Neuronal stem cell (in vitro differentiated cells): ENCODE results near the gene STIP1.

ENCODE experiments used
- DNase-seq: peaks from one replicate; pipeline ENCODE4 v3.0.0-alpha.2; 2013; ENCODE audit warnings: low spot score
- H2AFZ ChIP-seq: one replicate; pipeline ENCODE4 v1.6.1; 2013; ENCODE audit warnings: mild to moderate bottlenecking, low read length, inconsistent platforms
- H2AK5ac ChIP-seq: 2 replicates; pipeline ENCODE4 v1.6.1; 2013; ENCODE audit warnings: low read depth, mild to moderate bottlenecking, inconsistent platforms, low read length, moderate library complexity, mixed read lengths
- H2BK120ac ChIP-seq: 2 replicates; pipeline ENCODE4 v1.6.1; 2013; ENCODE audit warnings: low read depth, mild to moderate bottlenecking, inconsistent platforms, low read length, moderate library complexity, mixed read lengths
- H2BK12ac ChIP-seq: one replicate; pipeline ENCODE4 v1.6.1; 2013; ENCODE audit warnings: low read length, inconsistent platforms
- H2BK15ac ChIP-seq: 2 replicates; pipeline ENCODE4 v1.6.1; 2013; ENCODE audit warnings: mild to moderate bottlenecking, low read length, inconsistent platforms, mixed read lengths
- H2BK5ac ChIP-seq: one replicate; pipeline ENCODE4 v1.6.1; 2013; ENCODE audit warnings: inconsistent platforms, mild to moderate bottlenecking, low read length, moderate library complexity
- H3K14ac ChIP-seq: one replicate; pipeline ENCODE4 v1.6.1; 2013; ENCODE audit warnings: low read length, inconsistent platforms
- H3K18ac ChIP-seq: 2 replicates; pipeline ENCODE4 v1.6.1; 2013; ENCODE audit warnings: low read length, inconsistent platforms
- H3K23ac ChIP-seq: 2 replicates; pipeline ENCODE4 v1.6.1; 2013; ENCODE audit warnings: low read depth, mild to moderate bottlenecking, mixed read lengths, low read length, inconsistent platforms; ENCODE audit not compliant: poor library complexity
- H3K27ac ChIP-seq: replicated peaks from 3 replicates; pipeline ENCODE4 v1.5.1; 2013; ENCODE audit warnings: low read length, inconsistent platforms
- H3K27me3 ChIP-seq, 3 experiments: 2 replicates each; pipeline ENCODE4 v1.6.1; 2013; ENCODE audit warnings: low read length in 3 of 3, mild to moderate bottlenecking in 2 of 3, inconsistent platforms in 1 of 3, low read depth in 1 of 3, mixed read lengths in 1 of 3, moderate library complexity in 1 of 3; ENCODE audit not compliant: control insufficient read depth in 3 of 3, insufficient read depth in 3 of 3
- H3K36me3 ChIP-seq, 2 donors: replicated peaks in 1 of 2; 2 replicates each; pipeline ENCODE4 v1.6.1; 2013; ENCODE audit warnings: low read length in 2 of 2; ENCODE audit not compliant: control insufficient read depth in 2 of 2, insufficient read depth in 2 of 2
- H3K4ac ChIP-seq: 2 replicates; pipeline ENCODE4 v1.6.1; 2013; ENCODE audit warnings: inconsistent platforms, mild to moderate bottlenecking, low read length, moderate library complexity
- H3K4me1 ChIP-seq, 2 donors: 1 replicate in 1 of 2; 2 replicates in 1 of 2; pipeline ENCODE4 v1.6.1; 2013; ENCODE audit warnings: low read length in 2 of 2, low read depth in 1 of 2; ENCODE audit not compliant: control insufficient read depth in 2 of 2, insufficient read depth in 1 of 2
- H3K4me2 ChIP-seq: one replicate; pipeline ENCODE4 v1.6.1; 2013; ENCODE audit warnings: mild to moderate bottlenecking, low read length, inconsistent platforms; ENCODE audit not compliant: insufficient read depth, poor library complexity, severe bottlenecking
- H3K4me3 ChIP-seq, 2 donors: 2 replicates each; pipeline ENCODE4 v1.5.1; 2013; ENCODE audit warnings: low read length in 2 of 2, mild to moderate bottlenecking in 2 of 2, inconsistent platforms in 1 of 2, moderate library complexity in 1 of 2
- H3K79me1 ChIP-seq: one replicate; pipeline ENCODE4 v1.6.1; 2013; ENCODE audit warnings: low read depth, mild to moderate bottlenecking, inconsistent platforms, low read length, moderate library complexity
- H3K9ac ChIP-seq: one replicate; pipeline ENCODE4 v1.6.1; 2013; ENCODE audit warnings: mild to moderate bottlenecking, low read depth, low read length, inconsistent platforms; ENCODE audit not compliant: poor library complexity
- H3K9me3 ChIP-seq, 2 donors: replicated peaks in 1 of 2; 2 replicates each; pipeline versions ENCODE3 to v1.6.1; 2013; ENCODE audit warnings: low read length in 2 of 2, mild to moderate bottlenecking in 2 of 2, inconsistent platforms in 1 of 2, low read depth in 1 of 2, mixed read lengths in 1 of 2, moderate library complexity in 1 of 2; ENCODE audit not compliant: control insufficient read depth in 2 of 2, insufficient read depth in 1 of 2
- H4K8ac ChIP-seq: one replicate; pipeline ENCODE4 v1.6.1; 2013; ENCODE audit warnings: low read depth, mild to moderate bottlenecking, inconsistent platforms, low read length, moderate library complexity
- H4K91ac ChIP-seq: one replicate; pipeline ENCODE4 v1.6.1; 2013; ENCODE audit warnings: low read length, low read depth, mild to moderate bottlenecking, inconsistent platforms; ENCODE audit not compliant: poor library complexity
- WGBS, 2 donors: extraction: QIAGEN DNeasy Blood & Tissue Kit; methylation state at CpG; one replicate each; pipeline ENCODE4 v1.1.7; 2013; ENCODE audit warnings: missing lambda C conversion rate in 2 of 2, mixed read lengths in 1 of 2; ENCODE audit not compliant: insufficient read length in 2 of 2, insufficient replicate concordance in 1 of 2; ENCODE audit errors: extremely low coverage in 2 of 2; 5-methylcytosine and 5-hydroxymethylcytosine counted together

The STIP1 gene

DNA sequence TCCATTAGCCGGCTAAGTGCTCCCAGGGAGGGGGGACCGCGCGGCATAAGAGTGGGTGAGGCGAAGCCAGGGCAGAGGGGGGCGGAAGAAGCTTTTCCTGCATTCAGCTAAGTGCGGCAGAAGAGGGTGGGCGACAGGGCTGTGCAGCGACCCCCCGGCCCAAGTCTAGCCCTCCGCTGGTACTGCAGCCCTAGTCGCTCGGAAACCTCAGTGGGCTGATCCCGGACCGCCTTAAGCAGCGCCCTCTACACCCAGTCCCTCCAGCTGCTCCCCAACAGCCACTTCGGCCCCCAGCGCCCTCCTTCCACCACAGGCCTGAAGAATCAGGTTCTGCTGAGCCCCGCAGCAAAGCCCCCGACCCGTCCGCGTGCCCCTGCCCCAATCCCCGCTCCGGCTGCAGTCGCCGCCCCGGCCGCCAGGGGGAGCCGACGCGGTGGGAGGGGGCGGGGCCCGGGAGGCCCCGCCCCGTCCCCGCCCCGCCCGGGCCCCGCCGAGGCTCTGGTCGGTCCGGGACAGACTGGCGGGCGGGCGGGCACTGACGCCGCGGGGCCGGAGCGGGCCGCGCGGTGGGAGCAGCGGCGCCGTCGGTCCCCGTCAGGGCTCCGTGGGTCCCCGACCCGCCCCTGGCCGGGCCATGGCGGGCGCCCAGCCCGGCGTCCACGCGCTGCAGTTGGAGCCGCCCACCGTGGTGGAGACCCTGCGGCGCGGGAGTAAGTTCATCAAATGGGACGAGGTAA lies 65.2 kb downstream of the STIP1 start, which contains the start of gene PLCB3:
PLCB3 (plus strand) TSS at position 515 of the 737 bp plus-strand sequence; CDS start at position 635, 120 bp downstream.
- Histone ChIP-seq H2BK15ac (peak within 1 kb of the TSS; percentile 98), H3K23ac (peak within 1 kb of the TSS; percentile 86), H3K4ac (peak within 1 kb of the TSS; percentile 56), H2BK12ac (peak within 1 kb of the TSS; percentile 11), H3K9me3 (no peaks in the 10 kb centered on the region), H2BK120ac (peak within 1 kb of the TSS; percentile 90), H3K4me3 (peak within 1 kb of the TSS; percentile 70 to 89), H4K8ac (peak within 1 kb of the TSS; percentile 49), H3K36me3 (peaks cover 3 to 22% of the 10 kb centered on the region in 2 donors), H3K9ac (peak within 1 kb of the TSS; percentile 88), H3K18ac (peak within 1 kb of the TSS; percentile 98), H2AFZ (peak within 1 kb of the TSS; percentile 97), H2AK5ac (peak within 1 kb of the TSS; percentile 91), H3K27me3 (no peaks in the 10 kb centered on the region), H4K91ac (peak within 1 kb of the TSS; percentile 59), H3K27ac (no peak within 1 kb of the TSS), H3K4me2 (peak within 1 kb of the TSS; percentile 95), H3K4me1 (peaks cover 16 to 35% of the 10 kb centered on the region in 2 donors), H3K79me1 (peaks cover under 1% of the 10 kb centered on the region), H3K14ac (no peak within 1 kb of the TSS), H2BK5ac (peak within 1 kb of the TSS; percentile 83)
- WGBS, 2 donors: no CpG with 5 or more reads among the region's 75 CpGs
- peak; percentile 76 for DNase-seq

GRCh38 chr11:64251753-64252002 lies 65.7 kb downstream of the STIP1 start:
- H3K9ac ChIP-seq: peak overlapping the region; percentile 84
- no CpG with 5 or more reads among the region's 18 CpGs for WGBS, 2 donors
- H3K4ac ChIP-seq: no peak overlapping the region
- peak overlapping the region; percentile 88 for H3K18ac ChIP-seq
- no peaks in the 10 kb centered on the region for H3K27me3 ChIP-seq
- H4K91ac ChIP-seq: no peak overlapping the region
- peaks cover 6 to 27% of the 10 kb centered on the region in 2 donors for H3K36me3 ChIP-seq
- H3K4me2 ChIP-seq: peak overlapping the region; percentile 95
- H4K8ac ChIP-seq: no peak overlapping the region
- no peaks in the 10 kb centered on the region for H3K79me1 ChIP-seq
- H2BK5ac ChIP-seq: no peak overlapping the region
- H3K27ac ChIP-seq: no peak overlapping the region
- peak overlapping the region; percentile 97 for H2AFZ ChIP-seq
- H3K4me1 ChIP-seq: peaks cover 16 to 35% of the 10 kb centered on the region in 2 donors
- H2BK12ac ChIP-seq: no peak overlapping the region
- H3K9me3 ChIP-seq: no peaks in the 10 kb centered on the region
- no peak overlapping the region for H3K14ac ChIP-seq
- no peak overlapping the region for H2BK120ac ChIP-seq
- no peak overlapping the region for H2BK15ac ChIP-seq
- peak overlapping the region; percentile 91 for H2AK5ac ChIP-seq
- H3K4me3 ChIP-seq: peak overlapping the region; percentile 70 to 89
- DNase-seq: no peak
- H3K23ac ChIP-seq: no peak overlapping the region

DNA sequence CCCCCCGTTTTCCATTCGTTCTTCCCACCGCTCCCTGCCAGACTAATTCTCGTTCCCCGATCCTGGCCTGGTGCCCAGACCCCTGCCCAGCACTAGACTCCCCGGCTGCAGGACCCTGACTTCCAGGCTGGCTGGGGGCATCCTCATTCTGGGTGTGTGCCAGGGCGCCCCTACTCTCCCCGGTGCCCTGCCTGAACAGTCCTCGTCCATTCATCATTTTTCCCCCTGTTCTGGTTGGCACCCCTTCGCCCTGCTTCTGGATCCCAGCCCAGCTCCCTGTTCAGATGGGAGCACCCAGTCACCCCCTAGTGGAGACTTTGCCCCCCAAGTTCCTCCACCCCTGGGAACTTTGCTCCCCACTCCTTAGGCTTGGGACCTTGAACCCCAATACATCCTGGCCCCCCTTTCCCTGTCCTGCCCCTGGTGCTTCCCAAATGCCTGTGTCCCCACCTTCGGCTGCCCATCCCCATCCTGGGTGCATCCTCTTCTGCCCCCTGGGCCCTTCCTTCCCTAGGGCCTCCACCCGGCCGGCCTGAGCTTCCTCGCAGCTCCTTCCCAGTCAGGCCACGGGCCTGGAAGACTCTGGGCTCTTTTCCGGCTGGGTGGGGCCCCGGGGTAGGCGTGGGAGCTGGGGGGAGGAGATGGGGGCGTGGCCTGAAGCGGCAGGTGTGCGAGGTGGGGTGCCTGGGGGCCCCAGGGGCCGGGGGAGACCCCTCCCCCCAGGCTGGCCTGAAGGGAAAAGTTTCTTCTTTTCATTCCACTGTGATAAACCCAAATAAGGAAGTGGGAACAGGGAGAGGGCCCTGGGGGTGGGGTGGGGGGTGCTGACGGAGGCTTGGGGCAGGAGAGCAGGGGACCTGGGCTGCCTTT lies 66.3 kb downstream of the STIP1 start:
- Histone ChIP-seq H3K4me2 (peak overlapping the region; percentile 95), H3K23ac (peak overlapping the region; percentile 56), H3K4me1 (peaks cover 16 to 35% of the 10 kb centered on the region in 2 donors), H3K36me3 (peaks cover 7 to 29% of the 10 kb centered on the region in 2 donors), H2BK120ac (no peak overlapping the region), H3K79me1 (no peaks in the 10 kb centered on the region), H3K9me3 (no peaks in the 10 kb centered on the region), H3K27me3 (no peaks in the 10 kb centered on the region), H2BK15ac (peak overlapping the region; percentile 70), H3K4ac (peak overlapping the region; percentile 47), H3K27ac (no peak overlapping the region), H3K9ac (peak overlapping the region; percentile 80), H4K91ac (no peak overlapping the region), H4K8ac (no peak overlapping the region), H2BK12ac (no peak overlapping the region), H2AK5ac (peak overlapping the region; percentile 91), H2AFZ (peak overlapping the region; percentile 97), H3K18ac (peak overlapping the region; percentile 88), H3K4me3 (peak overlapping the region; percentile 70 to 89), H3K14ac (no peak overlapping the region), H2BK5ac (no peak overlapping the region)
- WGBS, 2 donors: no CpG with 5 or more reads among the region's 23 CpGs
- DNase-seq: no peak

GRCh38 chr11:64253043-64253442 lies 67.1 kb downstream of the STIP1 start:
- no peaks in the 10 kb centered on the region for H3K9me3 ChIP-seq
- H3K4ac ChIP-seq: no peak overlapping the region
- H3K18ac ChIP-seq: no peak overlapping the region
- no CpG with 5 or more reads among the region's 8 CpGs for WGBS, 2 donors
- H3K9ac ChIP-seq: peak overlapping the region; percentile 51
- H2BK5ac ChIP-seq: no peak overlapping the region
- H4K91ac ChIP-seq: no peak overlapping the region
- H3K14ac ChIP-seq: no peak overlapping the region
- no peaks in the 10 kb centered on the region for H3K79me1 ChIP-seq
- peaks cover 8 to 35% of the 10 kb centered on the region in 2 donors for H3K36me3 ChIP-seq
- H3K27me3 ChIP-seq: no peaks in the 10 kb centered on the region
- no peak overlapping the region for H3K27ac ChIP-seq
- peaks cover 14 to 32% of the 10 kb centered on the region in 2 donors for H3K4me1 ChIP-seq
- no peak overlapping the region for H4K8ac ChIP-seq
- H3K4me3 ChIP-seq: peak overlapping the region in 1 of 2 donors; percentile 70
- no peak for DNase-seq
- no peak overlapping the region for H3K4me2 ChIP-seq
- H2AFZ ChIP-seq: no peak overlapping the region
- H2AK5ac ChIP-seq: peak overlapping the region; percentile 69
- H2BK120ac ChIP-seq: no peak overlapping the region
- no peak overlapping the region for H2BK12ac ChIP-seq
- H3K23ac ChIP-seq: no peak overlapping the region
- no peak overlapping the region for H2BK15ac ChIP-seq
